Lower lobe of right lung (tissue), 2 donors: ENCODE results near the gene GNPNAT1. TPM values are rescaled to one million over a fixed set of nuclear protein-coding genes. Genes with fewer than 3 reads are reported as not detected.

Experiments
- ATAC-seq, 2 donors: fragments of 200-7000 bp; cut with Tn5 transposase; one replicate each; pipeline ENCODE4 v1.9.1; 2020 to 2022; ENCODE audit warnings: mild to moderate bottlenecking in 2 of 2, moderate library complexity in 2 of 2
- DNase-seq: peaks from one replicate; pipeline ENCODE4 v3.0.0-alpha.2; 2020
- H3K27ac ChIP-seq: fragments of 200-600 bp; one replicate; pipeline ENCODE4 v1.8.0; 2022
- H3K27me3 ChIP-seq: fragments of 200-600 bp; one replicate; pipeline ENCODE4 v1.8.0; 2022; ENCODE audit warnings: low read depth
- H3K36me3 ChIP-seq: fragments of 200-600 bp; one replicate; pipeline ENCODE4 v1.8.0; 2022; ENCODE audit warnings: mild to moderate bottlenecking
- H3K4me1 ChIP-seq: fragments of 200-600 bp; one replicate; pipeline ENCODE4 v1.8.0; 2022
- H3K4me3 ChIP-seq: fragments of 200-600 bp; one replicate; pipeline ENCODE4 v1.8.0; 2022; ENCODE audit warnings: mild to moderate bottlenecking
- H3K9me3 ChIP-seq: fragments of 200-600 bp; one replicate; pipeline ENCODE4 v1.8.0; 2022
- CTCF ChIP-seq: fragments of 200-600 bp; IDR thresholded peaks from one replicate; pipeline ENCODE4 v1.8.0; 2022; ENCODE audit warnings: antibody characterized with exemption, mild to moderate bottlenecking
- intact Hi-C: fragments of 100-400 bp; cut with DNase I; formaldehyde crosslinking; loops from one replicate; pipeline ENCODE4 v1.11.0; 2022
- total RNA-seq: library from RNA; stranded (reverse); fragmentation: NEBNext Ultra II Directional; extraction: Animal tissue kit (Norgen Biotek cat#: 25700); gene quantifications from one replicate; pipeline ENCODE4 v1.2.1, GENCODE V29; 2021
- donor health status: DM: no; HTN: yes; CAD: no; lungs with severe emphysema.

Gene GNPNAT1
- total RNA-seq, 1 donor from 2014 or later, result 9.5 TPM

GRCh38 chr14:52781629-52782028 is 9.8 kb downstream of the GNPNAT1 start:
- ATAC-seq, result no peak
- no peak for DNase-seq
- Histone ChIP-seq H3K27ac (no peak overlapping the region), H3K27me3 (no peaks in the 10 kb centered on the region), H3K4me1 (no peaks in the 10 kb centered on the region), H3K9me3 (no peaks in the 10 kb centered on the region), H3K4me3 (no peak overlapping the region), H3K36me3 (peaks cover 57% of the 10 kb centered on the region)
- intact Hi-C loops, result no loop called here
- TF ChIP-seq CTCF, result no peak

- TF ChIP-seq CTCF, result no peak
- Histone ChIP-seq H3K4me3 (no peak overlapping the region), H3K36me3 (peaks cover 62% of the 10 kb centered on the region), H3K27me3 (no peaks in the 10 kb centered on the region), H3K27ac (no peak overlapping the region), H3K4me1 (no peaks in the 10 kb centered on the region), H3K9me3 (no peaks in the 10 kb centered on the region)
- DNase-seq (no peak), ATAC-seq (no peak)
- intact Hi-C loops, result no loop called here
These were observed 10.5 kb downstream of the GNPNAT1 start for GRCh38 chr14:52780893-52781292.

- ATAC-seq, result no peak
- Histone ChIP-seq H3K4me1 (no peaks in the 10 kb centered on the region), H3K27ac (no peak overlapping the region), H3K36me3 (peaks cover 70% of the 10 kb centered on the region), H3K4me3 (no peak overlapping the region), H3K27me3 (no peaks in the 10 kb centered on the region), H3K9me3 (no peaks in the 10 kb centered on the region)
- intact Hi-C loops, result no loop called here
- no peak for TF ChIP-seq CTCF
- no peak for DNase-seq
These were observed 12.7 kb downstream of the GNPNAT1 start for GRCh38 chr14:52778702-52779101.

- H3K9me3 ChIP-seq, result no peaks in the 10 kb centered on the region
- H3K27me3 ChIP-seq, result no peaks in the 10 kb centered on the region
- peaks cover 68% of the 10 kb centered on the region for H3K36me3 ChIP-seq
- DNase-seq, result no peak
- no peak overlapping the region for H3K27ac ChIP-seq
- no peak for TF ChIP-seq CTCF
- H3K4me3 ChIP-seq, result no peak overlapping the region
- ATAC-seq, result no peak
- H3K4me1 ChIP-seq, result no peaks in the 10 kb centered on the region
- intact Hi-C loops, result no loop called here
These were observed 14.6 kb downstream of the GNPNAT1 start for GRCh38 chr14:52776816-52777215.

GRCh38 chr14:52769887-52770286 is 21.5 kb downstream of the GNPNAT1 start:
- Histone ChIP-seq H3K27ac (no peak overlapping the region), H3K9me3 (no peaks in the 10 kb centered on the region), H3K4me3 (no peak overlapping the region), H3K4me1 (no peaks in the 10 kb centered on the region), H3K36me3 (peaks cover 62% of the 10 kb centered on the region), H3K27me3 (no peaks in the 10 kb centered on the region)
- no peak for DNase-seq
- no peak for ATAC-seq
- no peak for TF ChIP-seq CTCF
- intact Hi-C loops, result no loop called here
